ENCODE data around the gene CFL2. TPM values are rescaled to one million over a fixed set of nuclear protein-coding genes. Genes with fewer than 3 reads are reported as not detected.

The CFL2 gene
- total and polyA plus RNA-seq, 2 of the 13 experiments (the other 11 are each of a cell fraction or from before 2014, with no cell fraction given), result 114 to 158 TPM

GRCh38 chr14:34722723-34723545 lies 8.5 kb upstream of the CFL2 start (continued):
- TF ChIP-seq CEBPZ (IDR thresholded peaks at IDR 0.05; ENCODE audit: low read length) (no peak), RORA (CRISPR knock-in tag; IDR thresholded peaks at IDR 0.05) (no peak), ZNF567 (CRISPR knock-in tag; IDR thresholded peaks at IDR 0.05; ENCODE audit: borderline replicate concordance) (no peak), PLSCR1 (CRISPR knock-in tag; IDR thresholded peaks at IDR 0.05; ENCODE audit: borderline replicate concordance) (no peak), ZSCAN12 (CRISPR knock-in tag; IDR thresholded peaks at IDR 0.05) (no peak), ZFYVE20 (CRISPR knock-in tag; IDR thresholded peaks at IDR 0.05; ENCODE audit: borderline replicate concordance, low read depth) (no peak), ZNF20 (CRISPR knock-in tag; IDR thresholded peaks at IDR 0.05) (no peak), CHD2 (IDR thresholded peaks at IDR 0.05; ENCODE audit: low read depth, low read length) (no peak), ZNF234 (CRISPR knock-in tag; conservative IDR thresholded peaks at IDR 0.05) (no peak), ELK4 (CRISPR knock-in tag; IDR thresholded peaks at IDR 0.05; ENCODE audit: borderline replicate concordance) (no peak), FLYWCH1 (CRISPR knock-in tag; IDR thresholded peaks at IDR 0.05) (no peak), ZNF367 (CRISPR knock-in tag; IDR thresholded peaks at IDR 0.05; ENCODE audit: borderline replicate concordance) (no peak), FOXA1 (IDR thresholded peaks at IDR 0.05) (no peak), FOXA1 (CRISPR knock-in tag; IDR thresholded peaks at IDR 0.05) (no peak), ZSCAN9 (CRISPR knock-in tag; IDR thresholded peaks at IDR 0.05; ENCODE audit: borderline replicate concordance) (no peak; the same call in 1 of the 2 replicates), NR2C2 (CRISPR knock-in tag; IDR thresholded peaks at IDR 0.05; ENCODE audit: borderline replicate concordance) (no peak), ZNF572 (CRISPR knock-in tag; IDR thresholded peaks at IDR 0.05) (no peak), KMT2A (CRISPR knock-in tag; IDR thresholded peaks at IDR 0.05) (no peak), ZFP82 (CRISPR knock-in tag; IDR thresholded peaks at IDR 0.05; ENCODE audit: borderline replicate concordance) (no peak), GATA4 (IDR thresholded peaks at IDR 0.05; ENCODE audit: borderline replicate concordance, low read depth) (no peak), FOXA3 (CRISPR knock-in tag; IDR thresholded peaks at IDR 0.05) (peak; percentile 19; the same call in 1 of the 2 replicates), AFF4 (CRISPR knock-in tag; IDR thresholded peaks at IDR 0.05) (no peak)

Measured in HepG2 (cell line).